ENCODE measurements around the gene ZNF423.

ZNF423 gene

DNA sequence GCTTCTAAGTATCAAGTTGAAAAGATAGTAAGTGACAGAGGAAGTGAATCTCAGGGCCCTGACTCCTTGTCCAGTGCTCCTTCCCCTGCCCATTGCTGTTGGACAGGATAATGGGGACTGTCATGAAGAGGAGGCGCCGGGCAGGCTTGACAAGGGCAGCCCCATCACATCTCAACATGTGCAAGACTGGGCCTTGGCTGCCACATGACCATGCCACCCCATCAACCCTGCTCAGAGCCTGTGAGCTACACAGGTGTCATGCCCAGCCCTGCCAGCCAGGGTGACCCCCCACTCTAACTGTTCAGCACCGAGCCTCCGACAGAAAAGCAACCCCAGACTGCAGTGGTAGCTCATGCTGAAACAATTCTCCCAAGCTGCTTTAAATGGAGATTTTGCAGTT is 310.7 kb downstream of the ZNF423 start:
- DNase-seq = no peak

DNA sequence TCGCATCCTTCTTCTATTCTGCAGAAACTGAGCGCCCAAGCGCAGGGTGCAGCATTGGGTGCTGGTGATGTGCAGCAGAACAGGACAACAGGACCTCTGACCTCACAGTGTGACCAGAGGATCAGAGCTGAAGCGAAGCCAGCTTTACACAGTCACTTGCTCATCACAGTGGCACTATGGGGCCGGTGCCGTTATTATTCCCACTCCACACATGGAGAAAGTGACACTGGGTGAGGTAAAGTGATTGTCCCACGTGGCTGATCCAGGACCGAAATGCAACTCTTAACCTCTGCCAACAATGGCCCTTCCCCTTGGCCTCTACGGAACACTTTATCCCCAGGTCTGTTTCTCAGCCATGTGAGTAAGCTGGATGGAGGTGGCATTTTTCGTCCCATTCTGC is 311.1 kb downstream of the ZNF423 start:
- DNase-seq = no peak

DNA sequence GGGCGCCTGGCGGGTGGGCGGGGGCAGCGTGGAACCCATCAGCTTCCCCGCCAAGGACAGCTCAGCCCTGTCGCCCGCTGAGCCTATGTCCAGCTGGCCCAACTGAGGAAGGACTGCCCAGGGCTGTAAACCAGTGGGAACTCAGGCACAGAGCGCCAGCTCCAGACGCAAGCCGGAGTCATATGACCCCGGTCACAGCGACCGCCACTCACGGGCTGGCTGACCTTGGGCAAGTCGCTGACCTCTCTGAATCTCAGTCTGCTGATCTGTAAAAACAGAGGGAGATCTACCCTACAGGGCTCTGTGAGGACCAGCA is 312.3 kb downstream of the ZNF423 start:
- no peak for DNase-seq

DNA sequence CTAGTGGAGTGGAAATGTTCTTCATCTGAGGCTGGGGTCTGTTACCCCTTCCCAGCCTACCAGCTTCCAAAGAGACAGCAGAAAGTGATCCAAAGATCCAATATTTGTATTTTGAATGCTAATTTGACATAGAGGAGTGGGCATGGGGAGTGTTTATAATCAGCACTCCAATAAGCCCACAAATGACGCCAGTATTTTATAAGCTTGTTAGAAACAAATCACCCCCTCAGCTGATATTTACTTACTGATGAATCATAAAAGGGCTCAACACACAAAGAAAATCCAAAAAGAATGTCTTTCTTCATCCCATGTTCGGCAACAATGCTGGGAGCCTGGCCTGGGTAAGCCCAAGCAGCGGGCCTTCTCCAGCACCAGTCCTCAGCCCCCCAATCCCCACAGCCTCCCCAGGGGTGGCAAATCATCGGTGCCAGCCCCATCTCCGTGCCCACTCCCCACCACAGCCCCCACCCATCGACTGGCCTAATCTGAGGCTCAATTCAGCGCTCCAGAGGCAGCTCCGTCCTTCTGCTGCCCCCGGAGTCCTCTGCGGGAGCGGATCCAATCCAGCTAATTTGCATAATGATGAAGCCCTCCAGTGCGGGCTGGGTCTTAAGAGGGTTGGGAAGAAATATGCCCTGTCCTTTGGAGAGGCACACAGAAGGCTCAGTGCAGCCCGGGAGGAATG is 312.8 kb downstream of the ZNF423 start:
- no peak for DNase-seq

DNA sequence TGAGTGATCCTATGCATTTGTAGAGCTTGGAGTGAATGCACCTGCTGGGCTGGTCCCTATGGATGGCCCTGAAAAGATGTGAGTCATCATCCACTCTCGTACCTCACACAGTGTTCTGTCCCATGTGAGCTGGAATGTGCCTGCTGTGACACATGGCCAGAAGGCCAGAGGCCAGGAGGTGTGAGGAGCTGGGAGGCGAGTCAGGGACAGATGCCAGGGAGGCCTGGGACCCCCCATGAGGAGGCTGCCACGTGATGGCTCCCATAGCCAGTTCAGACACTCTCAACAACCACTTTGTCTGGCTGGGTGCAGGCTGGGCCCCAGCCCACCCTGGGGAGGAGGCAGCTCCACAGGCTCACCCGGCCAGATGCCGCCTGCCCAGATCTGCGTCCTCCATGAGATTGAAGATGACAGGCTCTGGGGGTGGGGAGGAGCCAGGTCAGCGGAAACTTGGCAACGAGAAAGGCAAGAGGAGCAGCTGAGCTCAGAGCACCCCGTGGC is 313.5 kb downstream of the ZNF423 start:
- DNase-seq = no peak

DNA sequence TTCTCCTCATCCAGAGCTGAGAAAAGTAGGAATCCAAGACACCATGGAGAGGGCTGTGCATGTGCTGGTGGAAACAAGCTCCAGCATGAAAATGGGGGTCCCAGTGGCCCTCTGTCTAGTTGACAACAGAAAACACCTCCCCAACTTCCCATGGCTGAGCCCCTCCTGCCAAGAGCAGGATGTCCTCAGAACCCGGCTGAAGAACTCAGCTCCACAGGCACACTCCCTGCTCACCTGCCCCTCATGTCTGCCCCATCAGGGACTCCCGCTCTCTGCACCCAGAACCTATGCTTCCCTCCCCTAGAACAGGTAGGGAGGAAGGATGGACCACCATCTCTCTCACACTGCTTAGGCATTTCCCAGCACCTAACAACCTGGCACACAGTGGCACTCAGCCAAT is 315.1 kb downstream of the ZNF423 start:
- DNase-seq = no peak

DNA sequence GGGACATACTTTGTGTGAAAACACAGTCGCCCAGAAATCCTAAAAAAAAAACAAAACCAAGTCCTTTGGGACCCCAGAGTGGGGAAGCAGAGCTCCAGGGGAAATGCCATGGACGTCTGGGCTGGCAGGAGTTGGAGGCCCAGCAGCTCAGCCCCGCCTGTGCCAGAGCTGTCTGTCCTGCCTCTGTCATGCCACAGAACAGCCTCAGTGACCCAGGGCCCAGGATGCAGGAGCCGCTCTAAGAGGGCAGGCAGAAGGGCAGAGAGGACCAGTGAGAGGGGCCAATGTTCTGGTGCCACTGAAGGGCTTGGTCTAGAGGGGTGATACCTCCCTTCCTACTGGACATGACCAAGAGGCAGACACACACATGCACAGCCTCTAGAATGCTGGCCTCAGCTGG is 316.2 kb downstream of the ZNF423 start:
- DNase-seq = no peak

DNA sequence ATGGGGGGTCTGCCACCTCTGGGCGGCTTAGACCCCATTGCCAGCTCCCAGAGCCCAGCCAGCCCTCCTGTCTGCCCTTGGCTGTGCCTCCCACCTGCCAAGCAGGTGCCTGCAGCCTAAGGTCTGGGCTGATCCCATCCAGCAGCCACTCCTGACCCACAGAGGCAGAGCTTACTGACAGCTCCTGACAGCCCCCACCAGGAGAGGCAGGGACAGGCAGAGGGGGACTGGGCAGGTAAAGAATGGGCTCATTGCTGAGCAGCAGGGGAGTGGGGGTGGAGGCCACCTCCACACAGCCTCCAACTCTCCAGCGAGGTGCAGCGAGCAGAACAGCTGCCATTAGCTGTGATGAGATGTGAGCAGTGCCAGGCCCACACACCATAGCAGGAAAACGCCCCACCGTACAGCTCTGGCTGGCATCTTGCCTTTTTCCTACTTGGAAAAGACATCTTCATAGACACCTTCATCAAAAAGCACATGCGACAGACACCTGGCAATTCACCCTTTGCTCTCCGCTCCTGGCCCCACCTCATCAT is 317.9 kb downstream of the ZNF423 start:
- no peak for DNase-seq

DNA sequence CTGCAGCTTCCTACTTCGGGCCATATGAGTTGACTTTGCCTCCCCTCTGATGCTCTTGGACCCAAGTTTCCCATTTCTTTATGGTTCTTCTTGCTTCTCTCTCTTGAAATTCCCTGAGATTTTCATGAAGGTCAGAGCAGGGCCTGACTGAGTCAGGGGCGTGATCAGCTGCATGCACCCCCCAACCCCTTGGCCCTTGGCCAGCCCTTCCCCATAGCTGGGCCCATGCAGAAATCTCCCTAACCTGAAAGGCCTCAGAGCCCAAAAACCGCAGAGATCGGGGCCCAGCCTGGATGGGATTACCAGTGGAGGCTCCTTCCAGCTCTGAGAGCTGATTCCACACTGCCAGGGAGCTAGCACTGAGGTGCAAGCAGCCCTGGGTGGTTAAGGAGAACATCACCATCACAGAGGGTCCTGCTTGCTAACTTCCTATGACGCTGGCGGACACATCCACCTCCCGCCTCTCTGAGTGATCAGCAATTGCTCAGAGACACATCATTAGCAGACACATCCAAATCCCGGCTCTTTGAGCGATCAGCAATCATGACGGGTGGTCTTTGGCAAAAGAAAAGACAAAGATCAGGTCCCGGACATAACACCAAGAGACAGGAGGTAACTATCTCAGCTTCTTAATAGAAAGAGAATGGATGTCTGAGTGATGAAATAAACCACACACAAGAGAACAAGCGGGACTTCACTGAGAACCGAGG is 320.9 kb downstream of the ZNF423 start:
- DNase-seq = no peak

DNA sequence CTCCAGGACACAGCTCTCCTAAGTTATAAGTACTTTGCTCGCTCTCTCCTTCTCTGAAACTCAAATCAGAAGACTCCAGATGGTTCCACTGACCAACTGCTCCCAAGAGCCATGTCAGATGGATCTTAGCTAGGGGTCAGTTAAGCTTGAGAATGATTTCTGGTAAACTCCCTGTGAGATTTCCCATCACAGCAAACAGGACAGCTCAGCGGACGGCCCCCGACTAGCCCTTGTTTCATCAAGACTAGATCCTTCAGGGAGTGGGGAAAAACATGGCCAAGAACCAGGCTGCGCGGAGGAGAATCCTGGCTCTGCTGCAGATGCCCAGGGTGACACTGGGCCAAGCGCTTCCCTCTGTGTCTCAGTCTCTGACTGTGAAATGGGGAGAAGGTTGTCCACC is 322.5 kb downstream of the ZNF423 start:
- DNase-seq = no peak

DNA sequence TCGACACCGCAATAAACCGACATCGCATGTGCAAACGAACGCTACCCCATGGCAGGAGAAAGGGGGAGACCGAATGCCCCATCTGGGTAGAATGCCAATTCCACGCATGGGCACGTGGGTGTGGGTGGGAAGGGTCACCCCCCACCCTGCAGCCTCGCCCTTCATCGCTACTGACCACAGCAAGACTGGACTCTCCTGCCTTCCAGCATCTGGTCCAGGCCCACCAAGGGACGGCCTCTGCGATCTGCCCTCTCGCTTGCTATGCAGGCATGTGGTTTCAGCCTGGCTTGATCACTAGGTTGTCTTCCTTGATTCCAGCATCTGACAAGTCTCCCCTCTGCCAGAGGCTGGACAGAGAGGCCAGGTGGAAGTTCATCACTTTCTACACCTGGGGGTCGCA is 323.0 kb downstream of the ZNF423 start:
- no peak for DNase-seq

DNA sequence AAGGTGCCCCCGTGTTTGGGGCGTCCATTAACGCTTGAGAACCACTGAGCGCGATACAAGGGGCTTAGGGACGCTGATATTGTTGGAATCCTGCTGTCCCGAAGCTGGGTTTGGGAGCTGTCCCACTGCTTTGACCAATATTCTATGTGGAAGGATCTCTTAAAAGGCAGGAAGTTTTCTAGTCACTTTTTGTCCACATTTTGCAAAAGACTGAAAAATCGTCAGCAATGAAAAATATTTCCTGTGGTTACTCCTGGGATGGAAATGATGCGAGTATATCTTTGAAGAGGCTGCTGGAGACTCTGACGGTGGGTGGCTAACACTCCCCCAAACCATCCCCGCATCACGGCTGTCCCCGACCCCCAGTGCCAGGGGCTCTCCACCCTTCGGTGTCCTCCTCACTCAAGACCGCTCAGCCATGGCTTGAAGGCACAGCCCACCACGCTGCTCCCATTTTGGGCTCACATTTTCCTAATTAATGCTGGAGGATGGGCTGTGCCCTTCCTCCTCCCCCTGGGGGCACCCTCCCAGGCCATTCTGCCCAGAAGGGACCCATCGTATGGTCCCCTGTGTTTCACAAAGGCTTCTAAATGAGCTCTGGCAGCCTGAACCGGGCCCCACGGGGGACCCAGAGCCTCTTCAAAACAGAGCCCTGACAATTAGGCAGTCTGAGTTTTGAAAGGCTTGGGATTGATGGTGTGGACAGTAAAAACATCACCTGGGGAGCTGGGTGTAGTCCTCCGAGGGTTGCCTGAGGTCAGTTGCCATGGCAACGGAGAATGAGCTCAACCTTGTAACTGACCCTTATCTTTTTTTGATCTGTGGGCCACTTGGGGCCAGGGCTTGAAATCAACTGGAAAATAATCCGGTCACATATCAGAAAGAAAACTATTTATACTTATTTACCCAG is 323.7 kb downstream of the ZNF423 start:
- DNase-seq = no peak

DNA sequence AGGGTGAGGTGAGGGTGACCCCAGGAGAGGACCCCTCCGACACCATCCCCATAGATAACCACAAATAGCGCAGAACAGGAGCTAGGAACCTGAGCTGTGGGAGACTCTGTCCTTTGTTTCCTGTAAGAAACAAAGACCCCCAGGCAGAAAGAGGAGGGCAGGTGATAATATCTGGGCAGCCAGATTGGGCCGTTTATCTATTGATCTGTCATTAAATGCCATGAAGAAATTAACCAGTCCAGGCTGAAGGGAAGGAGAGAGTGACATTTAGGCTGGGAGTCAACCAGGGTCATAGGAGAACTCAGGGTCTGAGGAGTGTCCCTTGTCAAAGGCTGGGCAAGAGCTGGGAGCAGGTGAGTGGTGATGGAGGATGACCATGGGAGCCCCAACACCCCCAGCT is 324.5 kb downstream of the ZNF423 start:
- no peak for DNase-seq

DNA sequence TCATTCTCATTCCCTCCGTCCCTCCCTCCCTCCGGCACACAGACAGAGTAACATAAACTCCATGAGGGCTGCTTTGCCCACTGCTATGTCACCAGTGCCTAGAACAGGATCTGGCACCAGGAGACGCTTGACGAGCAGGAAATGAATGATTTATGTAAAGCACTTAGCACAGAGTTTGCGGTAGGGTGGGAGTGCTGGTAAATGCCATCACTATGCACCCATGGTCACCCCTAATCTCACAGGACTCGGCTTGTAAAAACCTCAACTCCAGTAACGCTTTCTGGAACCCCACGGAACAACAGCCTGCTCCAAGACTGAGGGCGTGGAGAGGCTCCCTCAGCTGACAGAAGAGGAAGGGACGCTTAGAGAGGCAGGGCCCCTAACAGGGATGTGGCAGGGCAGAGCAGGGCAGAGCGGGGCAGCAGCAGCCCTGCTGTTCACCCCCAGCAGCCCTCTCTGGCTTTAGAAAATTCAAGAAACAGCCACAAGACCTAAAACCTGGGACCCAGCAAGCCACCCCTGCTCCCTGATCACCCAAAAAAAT is 325.4 kb downstream of the ZNF423 start:
- DNase-seq = no peak

DNA sequence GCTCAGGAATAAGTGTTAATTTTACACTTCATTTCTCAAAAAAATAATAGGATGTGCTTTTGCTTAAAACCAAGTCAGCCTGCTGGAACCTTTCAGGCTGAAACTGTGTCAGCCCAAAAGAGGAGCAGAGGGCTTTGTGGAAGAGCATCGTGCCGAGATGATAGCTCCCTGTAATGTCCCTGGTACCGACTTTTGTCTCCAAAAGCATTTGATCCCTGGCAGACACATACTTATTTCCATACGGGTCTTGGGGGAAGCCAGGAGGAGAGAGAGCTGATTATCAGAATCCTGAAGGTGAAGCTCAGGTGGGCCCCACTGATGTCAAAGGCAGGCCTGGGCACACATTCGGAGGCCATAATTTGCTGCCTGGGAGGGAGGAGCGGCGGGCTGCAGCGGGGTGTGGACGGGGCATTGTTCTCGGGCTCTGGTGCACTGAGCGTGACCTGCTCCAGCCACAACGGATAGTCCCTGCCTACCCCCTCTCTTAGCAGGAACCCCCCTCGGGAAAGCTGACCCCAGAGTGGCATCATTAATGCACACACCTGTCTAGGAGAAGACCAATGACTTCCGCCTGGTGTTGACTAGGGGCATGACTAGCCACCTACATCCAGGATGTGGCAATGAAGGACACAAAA is 326.4 kb downstream of the ZNF423 start:
- DNase-seq = no peak

DNA sequence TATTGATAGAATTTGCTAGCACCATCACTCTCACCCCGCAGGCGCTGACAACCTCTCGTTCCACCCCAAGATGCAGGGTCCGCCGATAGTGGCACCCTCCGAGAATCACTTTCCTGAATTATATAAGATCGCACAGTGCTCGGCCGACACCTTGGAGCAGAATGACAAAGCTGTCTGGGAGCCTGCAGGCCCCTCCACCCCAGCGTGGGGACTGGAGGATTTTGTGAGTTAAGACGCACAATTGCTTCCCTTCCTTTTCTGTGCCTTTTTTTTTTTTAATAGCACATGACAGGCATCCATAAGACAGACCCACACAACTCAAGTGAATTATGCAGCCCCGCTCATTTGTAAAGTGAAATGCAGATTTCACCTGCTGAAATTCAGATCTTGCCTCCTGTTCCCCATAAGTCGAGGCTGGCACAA is 327.0 kb downstream of the ZNF423 start:
- no peak for DNase-seq

DNA sequence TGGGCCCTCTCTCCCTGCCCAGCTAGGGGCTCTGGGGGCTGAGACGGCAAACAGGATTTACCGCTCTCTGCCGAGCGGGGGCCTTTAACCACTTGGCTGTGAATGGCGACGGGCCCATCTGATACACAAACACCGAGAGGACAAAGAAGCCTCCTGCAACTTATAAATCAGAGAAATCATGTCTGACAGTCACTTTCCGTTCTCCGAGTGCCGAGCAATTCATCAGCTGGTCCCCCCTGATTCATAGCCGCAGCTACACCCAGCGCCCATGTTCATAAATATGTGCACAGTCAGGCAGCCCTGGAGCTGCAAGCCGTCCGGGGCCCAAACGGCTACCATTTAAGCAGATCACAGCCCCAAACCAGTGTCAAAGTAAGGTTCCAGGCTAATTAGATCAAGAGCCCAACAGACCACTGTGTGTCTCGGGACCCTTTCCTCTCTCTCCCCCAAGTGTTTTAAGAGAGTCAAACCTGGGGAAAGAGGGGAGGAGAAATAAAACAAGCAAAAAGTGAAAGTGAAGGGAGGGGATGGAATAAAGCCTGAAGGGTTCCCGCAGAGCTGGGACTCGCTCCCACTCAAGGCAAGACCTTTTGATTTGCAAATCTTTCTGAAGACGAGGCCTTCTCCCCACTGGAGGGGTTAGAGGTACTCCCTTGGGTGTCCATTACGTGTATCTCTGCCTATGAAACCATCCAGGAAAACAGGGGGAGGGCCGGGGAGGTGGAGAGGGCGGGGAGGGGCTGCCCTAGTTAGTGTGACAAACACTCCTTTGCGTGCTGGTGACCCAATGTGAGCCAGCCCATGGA is 327.6 kb downstream of the ZNF423 start:
- DNase-seq = no peak

DNA sequence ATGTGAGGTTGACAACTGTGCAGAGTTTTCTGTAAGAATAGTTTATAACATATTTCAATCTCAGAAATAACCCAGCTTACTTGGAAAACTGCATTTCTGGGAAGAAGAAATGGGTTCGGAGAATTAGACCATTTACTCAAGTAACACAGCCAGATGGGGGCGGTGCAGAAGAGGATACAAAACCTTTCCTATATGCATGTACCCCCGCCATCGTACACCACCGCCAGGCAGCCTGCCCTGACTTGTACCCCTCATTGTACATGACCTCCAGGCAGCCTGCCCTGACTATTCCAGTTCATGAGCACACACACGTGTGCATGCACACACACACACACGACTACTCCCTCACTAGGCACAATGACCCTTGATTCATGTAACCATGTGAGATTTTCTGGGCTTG is 328.3 kb downstream of the ZNF423 start:
- no peak for DNase-seq

DNA sequence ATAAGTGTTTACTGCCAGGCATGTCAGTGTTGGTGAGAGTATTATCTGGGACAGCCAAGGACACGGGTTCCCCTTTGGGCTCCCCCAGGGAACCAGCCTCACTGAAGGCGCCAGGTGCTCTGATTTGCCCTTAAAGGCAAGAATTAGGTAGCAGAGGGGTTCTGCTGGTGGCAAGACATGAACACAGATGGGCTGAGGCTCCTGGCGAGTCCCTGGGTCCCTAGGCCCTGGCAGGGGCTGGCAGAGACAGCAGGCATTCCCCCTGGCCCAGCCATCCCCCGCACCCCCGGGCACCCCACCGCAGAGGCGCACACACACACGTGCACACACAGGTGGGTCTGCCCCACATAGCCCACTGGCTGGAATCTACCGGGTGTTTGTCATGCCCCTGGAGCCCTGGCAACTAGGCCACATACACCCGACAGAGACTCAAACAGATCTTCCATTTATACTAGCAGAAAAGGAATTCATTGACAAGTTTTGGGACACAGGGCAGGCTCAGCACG is 329.0 kb downstream of the ZNF423 start:
- DNase-seq = no peak

DNA sequence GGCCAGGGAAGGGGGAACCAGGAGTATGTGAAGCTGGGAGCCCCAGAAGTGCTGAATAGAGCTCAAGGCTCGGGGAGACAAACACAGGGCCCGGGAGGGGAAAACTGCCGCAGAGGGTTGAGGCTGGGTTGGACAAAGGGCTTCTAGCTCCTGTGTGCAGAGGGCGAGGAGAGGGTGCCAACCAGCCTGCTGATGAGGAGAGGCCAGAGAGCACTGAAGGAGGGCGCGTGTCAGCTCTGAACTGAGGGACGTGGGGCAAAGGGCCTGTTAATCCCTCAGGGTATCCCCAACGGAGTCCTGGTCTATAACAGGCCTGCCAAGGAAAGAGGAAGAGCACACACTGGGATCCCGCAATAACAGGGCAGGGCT is 331.0 kb downstream of the ZNF423 start:
- no peak for DNase-seq

DNA sequence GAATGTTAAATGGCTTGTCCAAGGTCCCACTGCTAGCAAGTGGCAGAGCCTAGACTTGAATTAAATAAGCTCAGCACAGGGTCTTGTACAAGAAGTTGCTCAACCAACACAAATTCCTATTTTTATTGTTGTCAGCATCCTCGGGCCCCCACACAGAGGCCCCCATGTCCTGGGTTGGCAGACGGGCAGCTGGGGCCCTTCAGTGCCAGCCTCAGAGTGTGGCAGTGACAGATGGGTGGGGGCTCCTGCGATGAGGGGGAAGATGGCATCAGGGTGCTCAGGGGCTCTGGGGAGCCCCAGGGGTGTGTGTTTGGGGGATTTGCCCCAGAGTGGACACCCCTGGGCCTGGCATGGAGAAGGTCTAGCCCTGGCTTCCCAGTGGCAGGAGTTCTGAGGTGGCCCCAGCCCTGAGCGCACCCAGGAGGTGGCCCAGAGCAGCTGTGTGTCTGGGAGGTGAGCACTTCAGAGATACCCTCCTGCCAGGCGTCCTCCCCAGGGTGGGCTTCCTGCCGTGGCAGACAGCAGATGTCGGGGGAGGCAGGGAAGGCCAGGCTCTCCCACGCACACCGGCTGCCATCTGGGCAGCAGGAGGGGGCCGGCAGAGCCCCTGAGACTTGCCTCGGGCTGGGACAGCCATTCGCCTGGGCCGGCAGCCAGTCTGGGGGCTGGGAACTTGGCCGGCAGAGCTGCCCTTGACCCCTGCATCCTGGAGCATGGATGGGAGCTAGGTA is 331.5 kb downstream of the ZNF423 start:
- DNase-seq = no peak

All from SHP77 treated with DMSO at 0.1 percent for 48 hours (cell line).